Loucy (cell line): ENCODE results near the gene LILRA5.
"Not testable (repeated sequence)": the region's sequence is repeated elsewhere in the genome, so short reads cannot be mapped to it uniquely, and the experiment has no call there.

Source experiments
- H2AFZ ChIP-seq: fragments of 200-600 bp; sonication (generic); 2 replicates; pipeline ENCODE4 v1.6.0; 2016; ENCODE audit warnings: antibody characterized with exemption, mild to moderate bottlenecking, low read length, moderate library complexity
- H3F3A ChIP-seq: fragments of 200-600 bp; 2 replicates; pipeline ENCODE4 v1.6.0; 2016; ENCODE audit warnings: antibody characterized with exemption, low read depth, mild to moderate bottlenecking
- H3K27me3 ChIP-seq: fragments of 200-600 bp; sonication (generic); 2 replicates; pipeline ENCODE4 v1.6.1; 2014; ENCODE audit warnings: low read length, mild to moderate bottlenecking; ENCODE audit not compliant: insufficient read depth, poor library complexity, severe bottlenecking
- H3K36me3 ChIP-seq: fragments of 200-600 bp; sonication (generic); 2 replicates; pipeline ENCODE4 v1.6.1; 2016; ENCODE audit warnings: low read length; ENCODE audit not compliant: insufficient read depth
- H3K4me1 ChIP-seq: fragments of 200-600 bp; sonication (generic); 2 replicates; pipeline ENCODE4 v1.5.1; 2014; ENCODE audit warnings: low read length, mild to moderate bottlenecking; ENCODE audit not compliant: insufficient read depth, poor library complexity, severe bottlenecking
- H3K4me2 ChIP-seq: fragments of 200-600 bp; sonication (generic); 2 replicates; pipeline ENCODE4 v1.6.0; 2014; ENCODE audit warnings: antibody characterized with exemption, low read length, low read depth, mild to moderate bottlenecking; ENCODE audit not compliant: poor library complexity, severe bottlenecking
- H3K4me3 ChIP-seq: fragments of 200-600 bp; sonication (generic); 2 replicates; pipeline ENCODE4 v1.5.1; 2014; ENCODE audit warnings: low read length, mild to moderate bottlenecking, mixed read lengths; ENCODE audit not compliant: poor library complexity, severe bottlenecking
- H3K79me2 ChIP-seq: fragments of 200-600 bp; sonication (generic); 2 replicates; pipeline ENCODE4 v1.6.1; 2014; ENCODE audit warnings: low read length; ENCODE audit not compliant: insufficient read depth
- H3K9ac ChIP-seq: fragments of 200-600 bp; sonication (generic); 2 replicates; pipeline ENCODE4 v1.6.0; 2014; ENCODE audit warnings: mild to moderate bottlenecking, low read depth, low read length, moderate library complexity; ENCODE audit not compliant: poor library complexity, severe bottlenecking
- H3K9me2 ChIP-seq: fragments of 200-600 bp; sonication (generic); replicated peaks from 2 replicates; pipeline ENCODE4 v1.6.1; 2016; ENCODE audit warnings: low read depth, low read length, mixed read lengths
- H3K9me3 ChIP-seq: fragments of 200-600 bp; sonication (generic); 2 replicates; pipeline ENCODE4 v1.6.1; 2014; ENCODE audit warnings: mild to moderate bottlenecking, antibody characterized with exemption, low read length, low read depth; ENCODE audit not compliant: insufficient read depth
- H4K20me1 ChIP-seq: fragments of 200-600 bp; sonication (generic); 2 replicates; pipeline ENCODE4 v1.6.0; 2014; ENCODE audit warnings: antibody characterized with exemption, low read length, mild to moderate bottlenecking; ENCODE audit not compliant: insufficient read depth, poor library complexity, severe bottlenecking
- EZH2phosphoT487 ChIP-seq: fragments of 200-600 bp; IDR thresholded peaks from 2 replicates; pipeline ENCODE4 v1.6.1; 2018; ENCODE audit warnings: antibody characterized with exemption, mild to moderate bottlenecking, moderate library complexity, borderline replicate concordance
- TF ChIP-seq, protein P1 (sequence below): fragments of 200-600 bp; sonication (generic); conservative IDR thresholded peaks from 2 replicates; pipeline ENCODE4 v1.5.1; 2014; ENCODE audit warnings: mild to moderate bottlenecking, antibody characterized with exemption, low read length

LILRA5 gene

DNA sequence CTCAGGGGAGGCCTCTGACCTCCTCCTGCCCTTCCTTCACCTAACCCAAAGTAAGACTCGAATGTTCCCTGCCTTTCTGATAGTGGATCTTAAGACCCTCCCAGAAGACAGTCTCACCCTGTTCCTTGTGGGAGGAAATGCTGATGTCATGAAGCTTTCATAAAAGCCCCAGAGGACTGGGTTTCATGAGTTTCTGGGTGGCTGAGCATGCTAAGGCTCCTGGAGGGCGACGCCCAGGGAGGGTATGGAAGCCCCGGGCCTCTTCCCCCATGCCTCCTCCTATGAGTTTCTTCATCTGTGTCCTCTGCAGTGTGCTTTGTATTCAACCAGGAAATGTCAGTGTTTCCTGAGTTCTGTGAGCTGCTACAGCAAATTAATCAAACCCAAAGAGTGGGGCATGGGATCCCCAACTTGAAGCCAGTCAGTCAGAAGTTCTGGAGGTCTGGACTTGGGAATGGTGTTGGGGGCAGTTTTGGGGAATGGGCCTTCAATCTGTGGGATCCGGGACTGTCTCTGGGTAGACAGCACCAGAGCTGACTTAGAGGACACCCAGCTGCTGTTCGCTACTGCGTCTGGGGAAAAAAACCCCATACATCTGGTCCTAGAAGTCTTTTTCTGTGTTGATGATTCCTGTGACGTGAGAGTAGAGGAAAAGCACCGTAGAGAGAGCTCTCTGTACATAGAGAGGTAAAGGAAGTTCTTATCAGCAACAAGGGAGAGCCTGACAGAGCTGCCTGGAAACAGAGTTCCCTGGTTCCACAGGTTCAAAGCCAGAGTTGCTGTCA is 30.1 kb downstream of the LILRA5 start:
- H4K20me1 ChIP-seq, result no peaks in the 10 kb centered on the region
- TF ChIP-seq, protein P1, sequence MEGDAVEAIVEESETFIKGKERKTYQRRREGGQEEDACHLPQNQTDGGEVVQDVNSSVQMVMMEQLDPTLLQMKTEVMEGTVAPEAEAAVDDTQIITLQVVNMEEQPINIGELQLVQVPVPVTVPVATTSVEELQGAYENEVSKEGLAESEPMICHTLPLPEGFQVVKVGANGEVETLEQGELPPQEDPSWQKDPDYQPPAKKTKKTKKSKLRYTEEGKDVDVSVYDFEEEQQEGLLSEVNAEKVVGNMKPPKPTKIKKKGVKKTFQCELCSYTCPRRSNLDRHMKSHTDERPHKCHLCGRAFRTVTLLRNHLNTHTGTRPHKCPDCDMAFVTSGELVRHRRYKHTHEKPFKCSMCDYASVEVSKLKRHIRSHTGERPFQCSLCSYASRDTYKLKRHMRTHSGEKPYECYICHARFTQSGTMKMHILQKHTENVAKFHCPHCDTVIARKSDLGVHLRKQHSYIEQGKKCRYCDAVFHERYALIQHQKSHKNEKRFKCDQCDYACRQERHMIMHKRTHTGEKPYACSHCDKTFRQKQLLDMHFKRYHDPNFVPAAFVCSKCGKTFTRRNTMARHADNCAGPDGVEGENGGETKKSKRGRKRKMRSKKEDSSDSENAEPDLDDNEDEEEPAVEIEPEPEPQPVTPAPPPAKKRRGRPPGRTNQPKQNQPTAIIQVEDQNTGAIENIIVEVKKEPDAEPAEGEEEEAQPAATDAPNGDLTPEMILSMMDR, result no peak
- no peak for TF ChIP-seq EZH2phosphoT487
- H3K9ac ChIP-seq, result peak overlapping the region; percentile 63

GRCh38 chr19:54281729-54282075 is 31.3 kb downstream of the LILRA5 start:
- not testable (repeated sequence) for H3K4me2 ChIP-seq, H3K27me3 ChIP-seq

More for the DNA sequence above, 30.1 kb downstream of the LILRA5 start:
- H3K9me2 ChIP-seq, result no peaks in the 10 kb centered on the region
- peak overlapping the region; percentile 87 for H2AFZ ChIP-seq
- H3K27me3 ChIP-seq, result no peaks in the 10 kb centered on the region
- no peaks in the 10 kb centered on the region for H3K9me3 ChIP-seq
- no peaks in the 10 kb centered on the region for H3F3A ChIP-seq
- H3K79me2 ChIP-seq, result no peaks in the 10 kb centered on the region
- H3K4me2 ChIP-seq, result peak overlapping the region; percentile 68
- peaks cover 48% of the 10 kb centered on the region for H3K4me1 ChIP-seq
- peak overlapping the region; percentile 37 for H3K4me3 ChIP-seq
- H3K36me3 ChIP-seq, result no peaks in the 10 kb centered on the region

DNA sequence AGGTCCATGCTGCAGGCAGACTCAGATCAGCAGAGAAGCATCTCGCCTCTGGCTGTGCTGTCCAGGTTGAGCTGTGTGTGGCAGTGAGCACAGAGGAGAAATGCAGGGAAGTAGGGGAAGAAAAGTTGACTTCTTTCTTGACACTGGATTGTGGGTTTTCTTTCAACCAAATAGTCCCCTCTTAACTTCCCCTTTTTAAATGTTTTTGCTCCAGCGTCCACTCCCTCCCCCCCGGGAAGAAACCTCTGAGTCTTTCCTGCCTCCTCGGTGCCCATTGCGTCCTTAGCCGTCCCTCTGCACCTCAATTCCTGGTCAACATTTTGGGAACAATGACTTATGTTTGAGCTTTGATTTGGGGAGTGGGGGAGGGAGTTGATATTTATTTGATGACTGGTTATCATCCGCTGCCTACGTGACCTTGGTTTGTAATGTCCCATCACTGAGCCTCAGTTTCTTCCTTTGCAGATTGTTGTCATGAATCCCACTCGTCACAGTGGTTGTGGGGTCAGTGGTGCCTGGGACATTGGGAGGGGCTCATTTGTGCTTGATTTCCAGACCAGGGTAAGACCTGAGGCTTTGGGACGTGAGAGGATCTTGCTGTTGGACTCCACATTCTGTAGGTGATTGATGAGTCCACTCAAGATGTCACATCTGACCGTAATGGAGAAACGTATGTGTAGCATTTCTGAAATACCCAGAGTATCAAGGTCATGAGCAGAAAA is 31.8 kb downstream of the LILRA5 start, which contains the start of gene LILRB2:
Gene LILRB2, minus strand, starts transcription at position 104 of the 722 bp plus-strand sequence. CDS start 614 bp downstream, outside the sequence.
- Histone ChIP-seq H3K4me3 (no peak within 1 kb of the TSS), H3K4me2 (no peak within 1 kb of the TSS), H3K27me3 (no peaks in the 10 kb centered on the region)

More at GRCh38 chr19:54281729-54282075, 31.3 kb downstream of the LILRA5 start:
- H3K79me2 ChIP-seq, H3K9ac ChIP-seq, H3K4me3 ChIP-seq, H3F3A ChIP-seq, H2AFZ ChIP-seq, H3K9me2 ChIP-seq, H3K9me3 ChIP-seq, H3K36me3 ChIP-seq, H4K20me1 ChIP-seq: not testable (repeated sequence)
- H3K4me1 ChIP-seq, result peaks cover 47% of the 10 kb centered on the region

DNA sequence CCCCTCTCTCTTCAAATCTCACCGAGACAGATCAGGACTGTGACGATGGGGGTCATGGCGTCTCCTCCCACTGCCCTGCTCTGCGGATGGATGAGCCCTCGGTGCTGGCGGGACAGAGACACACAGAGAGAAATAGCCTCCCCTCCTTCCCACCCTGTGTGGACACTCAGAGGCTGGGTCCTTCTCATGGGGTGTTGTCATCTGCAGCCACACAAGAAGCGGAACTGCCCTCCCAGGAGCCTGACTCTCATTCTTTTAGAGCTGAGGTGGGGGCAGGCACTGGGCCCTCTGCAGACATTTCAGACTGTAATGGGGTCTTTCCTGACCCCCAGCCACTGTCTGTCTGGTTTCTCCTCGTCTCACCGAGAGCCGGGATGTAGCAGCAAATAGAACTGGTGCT is 32.5 kb downstream of the LILRA5 start:
- H3K4me1 ChIP-seq, result peaks cover 36% of the 10 kb centered on the region
- H3K36me3 ChIP-seq, H3K27me3 ChIP-seq, H2AFZ ChIP-seq, H3K4me2 ChIP-seq, H3K9me2 ChIP-seq, H3K9ac ChIP-seq, H4K20me1 ChIP-seq, H3K9me3 ChIP-seq, H3K4me3 ChIP-seq, H3K79me2 ChIP-seq, H3F3A ChIP-seq: not testable (repeated sequence)

More for the DNA sequence above, 31.8 kb downstream of the LILRA5 start, which contains the start of gene LILRB2:
- H3K9ac ChIP-seq, result no peak within 1 kb of the TSS
- peaks cover 43% of the 10 kb centered on the region for H3K4me1 ChIP-seq
- no peaks in the 10 kb centered on the region for H3K79me2 ChIP-seq
- TF ChIP-seq, protein P1, result no peak
- no peak for TF ChIP-seq EZH2phosphoT487
- H3K36me3 ChIP-seq, result no peaks in the 10 kb centered on the region
- H3K9me3 ChIP-seq, result no peaks in the 10 kb centered on the region
- H4K20me1 ChIP-seq, result no peaks in the 10 kb centered on the region
- no peaks in the 10 kb centered on the region for H3F3A ChIP-seq
- H2AFZ ChIP-seq, result no peak within 1 kb of the TSS
- no peaks in the 10 kb centered on the region for H3K9me2 ChIP-seq

- H3K9ac ChIP-seq, result not testable (repeated sequence)
These were observed 32.9 kb downstream of the LILRA5 start for GRCh38 chr19:54280025-54280424.

More at GRCh38 chr19:54280025-54280424, 32.9 kb downstream of the LILRA5 start:
- peaks cover 32% of the 10 kb centered on the region for H3K4me1 ChIP-seq
- H3K9me3 ChIP-seq, H3K4me3 ChIP-seq, H2AFZ ChIP-seq, H3F3A ChIP-seq, H4K20me1 ChIP-seq, H3K79me2 ChIP-seq, H3K27me3 ChIP-seq, H3K36me3 ChIP-seq, H3K4me2 ChIP-seq, H3K9me2 ChIP-seq: not testable (repeated sequence)
